Stimulated activated CD4-positive, alpha-beta T cell treated with anti-CD3 and anti-CD28 coated beads, Interleukin-2, amount 100 ng/mL, for 24 hours (primary cell): Measurements from ENCODE around the gene SSTR4.
A peak's percentile ranks its signal among the peaks of the same experiment; 100 is the strongest.

Experiments
- DNase-seq, 2 donors: peaks; one replicate each; pipeline ENCODE4 v3.0.0-alpha.2; 2020

SSTR4 gene

GRCh38 chr20:23068283-23068682 is 33.2 kb downstream of the SSTR4 start:
- DNase-seq: no peak

GRCh38 chr20:23069108-23069507 is 34.0 kb downstream of the SSTR4 start:
- no peak for DNase-seq

- no peak for DNase-seq
Measured at GRCh38 chr20:23071398-23071797, 36.3 kb downstream of the SSTR4 start.

GRCh38 chr20:23071996-23072395 is 36.9 kb downstream of the SSTR4 start:
- DNase-seq: no peak

DNA sequence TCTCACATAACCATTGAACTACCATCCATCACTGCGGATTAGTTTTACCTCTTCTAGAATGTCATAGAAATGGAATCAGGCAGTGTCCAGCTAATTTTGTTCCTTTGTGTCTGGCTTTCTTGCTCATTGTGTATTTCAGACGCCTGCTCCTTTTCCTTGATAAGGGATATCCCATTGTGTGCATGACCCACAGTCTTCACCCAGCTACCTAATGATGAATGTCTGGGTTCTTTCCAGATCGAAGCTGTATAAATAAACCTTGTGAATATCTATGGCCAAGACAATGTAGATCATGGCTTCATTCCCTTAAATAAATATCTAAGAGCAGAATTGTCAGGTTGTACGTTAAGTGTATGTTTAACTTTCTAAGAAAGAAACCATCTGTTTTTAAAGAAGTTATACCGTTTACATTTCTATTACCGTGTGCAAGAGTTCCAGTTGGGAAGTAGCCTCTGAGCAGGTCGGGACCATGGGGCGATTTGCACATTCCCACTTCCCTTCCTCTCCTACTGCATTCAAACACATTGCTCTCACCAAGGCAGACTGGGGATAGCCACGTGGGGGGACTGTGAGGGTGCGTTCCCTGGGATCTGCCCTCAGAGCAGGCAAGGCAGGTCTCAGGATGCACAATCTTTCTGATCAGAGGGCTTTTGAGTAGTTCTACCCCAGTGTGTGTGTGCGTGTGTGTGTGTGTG is 37.9 kb downstream of the SSTR4 start:
- no peak for DNase-seq

- no peak for DNase-seq
Measured at GRCh38 chr20:23074052-23074451, 38.9 kb downstream of the SSTR4 start.

GRCh38 chr20:23077277-23077676 is 42.2 kb downstream of the SSTR4 start:
- DNase-seq: no peak

DNA sequence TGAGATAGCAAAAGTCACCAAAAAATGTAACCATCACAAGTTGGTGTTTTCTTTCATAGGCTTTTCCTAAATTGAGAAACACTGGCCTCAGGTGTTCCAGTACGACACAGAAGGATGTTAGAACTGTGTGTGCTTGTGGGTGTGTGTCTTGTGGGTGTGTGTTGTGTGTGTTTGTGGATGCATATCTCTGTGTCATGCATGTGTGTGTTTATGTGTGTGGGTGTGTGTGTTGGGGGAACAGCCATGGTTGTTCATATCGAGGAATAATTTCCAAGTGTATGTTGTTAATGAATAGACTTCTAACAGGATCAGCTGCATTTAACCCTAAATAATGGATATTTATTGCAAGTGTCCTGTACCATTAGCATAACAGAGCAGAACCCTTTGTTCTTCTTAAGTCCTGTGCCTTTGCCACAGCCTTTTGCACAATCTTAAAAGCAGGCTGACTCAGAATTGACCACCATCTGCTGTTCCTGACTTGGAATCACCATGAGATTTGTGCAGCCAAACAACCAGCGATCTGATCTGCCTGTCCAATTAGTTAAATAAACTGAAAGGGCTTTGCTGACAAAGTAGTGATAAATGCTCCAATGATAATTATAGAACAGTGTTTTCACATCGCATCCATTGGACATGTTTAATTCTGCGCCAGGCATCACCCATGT is 43.4 kb downstream of the SSTR4 start:
- no peak for DNase-seq

DNA sequence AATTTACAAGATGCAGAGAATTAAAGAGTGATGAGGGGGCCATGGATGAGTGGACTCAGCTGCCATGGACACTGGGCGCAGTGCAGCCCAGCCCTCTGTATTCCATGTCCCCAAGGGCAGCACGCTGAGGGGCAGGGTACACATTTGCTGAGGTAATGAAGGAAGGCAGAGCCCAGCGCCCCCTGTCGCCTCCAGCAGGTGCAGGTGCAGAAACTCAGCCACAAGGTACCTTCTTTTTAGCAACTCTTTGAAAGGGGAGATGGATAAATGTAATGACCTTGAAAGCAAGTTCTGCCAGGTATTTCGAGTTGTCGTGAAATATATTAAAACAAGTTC is 43.9 kb downstream of the SSTR4 start:
- no peak for DNase-seq

- no peak for DNase-seq
Measured at GRCh38 chr20:23079926-23080325, 44.8 kb downstream of the SSTR4 start.

GRCh38 chr20:23080521-23080920 is 45.4 kb downstream of the SSTR4 start:
- no peak for DNase-seq

GRCh38 chr20:23081263-23081819 is 46.2 kb downstream of the SSTR4 start:
- no peak for DNase-seq

DNA sequence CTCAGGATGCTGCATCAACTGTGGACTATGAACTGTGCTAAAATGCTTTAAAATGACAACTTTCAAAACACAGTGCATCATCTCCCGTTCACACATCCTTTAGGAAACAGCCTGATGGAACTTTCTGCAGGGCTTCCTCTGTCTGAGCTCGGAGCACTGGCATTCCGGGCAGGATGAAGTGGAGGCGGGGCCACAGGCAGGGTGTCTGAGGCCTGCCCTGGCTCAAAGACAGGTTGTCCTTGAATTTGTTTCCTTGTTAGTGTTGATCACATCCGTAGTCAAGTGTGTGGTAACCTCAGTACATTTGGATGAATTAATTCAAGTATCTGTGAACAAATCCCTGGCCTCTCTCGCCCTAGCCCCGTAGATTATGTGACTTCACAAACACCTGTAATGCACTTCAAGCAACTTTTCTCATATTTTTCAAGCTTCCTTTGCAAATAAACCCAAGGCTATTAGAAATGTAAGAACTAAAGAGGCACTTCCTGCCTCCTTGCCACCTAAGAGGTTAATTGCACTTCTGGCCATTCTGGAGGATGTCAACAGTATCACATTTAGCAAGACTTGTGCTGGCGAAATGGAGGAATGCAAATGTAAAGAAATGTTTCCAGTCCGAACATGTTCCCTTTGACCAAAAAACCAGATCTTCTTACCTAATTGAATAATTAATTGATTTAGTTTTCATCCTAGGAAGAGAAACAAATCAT is 47.9 kb downstream of the SSTR4 start:
- no peak for DNase-seq

DNA sequence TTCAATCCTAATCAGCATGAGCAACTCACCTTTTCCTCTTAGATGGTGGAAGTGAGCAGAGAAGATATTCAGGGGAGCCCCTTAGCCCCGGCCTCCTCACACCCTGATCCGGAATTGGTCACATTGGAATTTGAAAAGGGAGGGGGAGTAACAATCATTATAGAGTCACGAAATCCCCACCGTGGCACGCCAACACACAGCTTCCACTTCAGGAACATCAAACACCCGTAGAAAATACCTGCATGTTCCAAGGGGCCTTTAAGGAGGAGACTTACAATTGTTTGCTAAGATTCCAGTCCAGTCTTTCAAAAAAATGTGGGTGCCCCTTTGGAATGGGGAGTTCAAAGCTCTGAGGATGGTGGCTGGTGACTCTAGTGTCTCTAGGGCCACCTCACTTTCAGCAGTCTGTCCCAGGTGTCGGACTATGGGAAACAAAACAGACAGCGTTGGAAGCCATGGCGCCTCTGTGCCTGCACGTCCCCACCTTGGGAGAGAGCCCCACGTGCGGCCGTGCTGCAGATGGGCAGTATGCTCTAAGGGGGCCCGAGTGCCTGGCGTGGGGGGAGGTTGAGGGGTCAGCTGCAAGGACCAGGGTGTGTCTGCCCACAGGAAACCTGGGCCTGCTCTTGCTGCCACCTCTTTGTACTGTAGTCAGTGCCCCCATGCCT is 48.6 kb downstream of the SSTR4 start:
- no peak for DNase-seq

- no peak for DNase-seq
Measured at GRCh38 chr20:23084282-23084844, 49.3 kb downstream of the SSTR4 start.

- DNase-seq: no peak
Measured at GRCh38 chr20:23084845-23085365, 49.8 kb downstream of the SSTR4 start.

DNA sequence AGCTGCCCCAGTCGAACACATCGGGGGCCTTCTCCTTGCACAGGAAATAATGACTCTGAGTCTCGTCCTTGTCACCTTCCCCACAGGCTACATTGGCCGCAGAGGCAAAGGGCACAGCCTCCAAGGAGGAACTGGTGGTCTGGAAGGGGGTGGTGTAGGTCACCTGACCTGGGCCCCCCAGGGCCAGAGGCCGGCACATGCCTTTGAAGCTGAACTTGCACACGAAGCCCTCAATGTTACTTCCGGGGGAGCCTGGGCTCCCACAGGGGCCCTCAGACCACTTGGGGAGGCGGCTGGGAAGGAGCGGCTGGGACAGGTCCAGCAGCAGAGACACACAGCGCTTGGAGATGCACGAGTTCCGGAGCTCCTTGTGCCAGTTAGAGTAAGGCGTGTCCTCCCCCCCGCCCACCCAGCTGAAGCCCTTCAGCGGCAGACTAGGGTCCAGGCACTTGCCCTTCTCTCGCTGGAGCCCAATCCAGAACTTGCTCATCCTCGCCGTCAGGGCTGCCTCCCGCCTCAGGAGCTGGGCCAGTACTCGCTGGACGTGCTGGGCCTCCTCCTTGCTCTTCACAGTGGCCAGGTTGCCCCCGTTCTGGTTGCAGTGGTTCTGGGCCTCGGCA is 50.4 kb downstream of the SSTR4 start:
- DNase-seq: no peak

GRCh38 chr20:23086056-23086566 is 51.0 kb downstream of the SSTR4 start, which contains the start of gene CD93:
Gene CD93, minus strand, starts transcription at chr20:23086324. Its CDS starts 132 bp downstream, at chr20:23086192.
- peak in 1 of 2 donors; percentile 18 for DNase-seq

DNA sequence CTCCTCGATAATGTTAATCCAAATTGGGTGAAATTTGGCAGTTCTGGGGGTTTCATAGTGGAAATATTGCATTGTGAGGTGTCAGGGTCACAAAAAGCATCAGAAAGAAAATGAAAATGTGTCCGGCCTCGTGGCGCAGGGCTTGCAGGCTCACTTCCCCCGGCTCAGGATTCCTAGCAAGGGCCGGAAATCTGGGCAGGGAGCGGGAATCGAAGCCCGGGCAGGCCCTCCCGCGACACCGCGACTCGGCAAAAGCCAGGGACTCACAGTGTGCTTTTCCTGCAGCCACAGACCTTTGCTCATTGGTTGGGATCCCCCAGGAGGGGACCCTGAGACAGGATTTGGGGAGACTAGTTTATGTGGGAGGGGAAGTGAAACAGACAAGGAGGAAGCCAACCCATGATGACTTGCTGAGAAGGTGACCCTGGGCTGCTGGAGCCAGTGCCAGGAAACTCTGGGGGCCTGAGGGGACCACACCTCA is 51.9 kb downstream of the SSTR4 start:
- DNase-seq: no peak

DNA sequence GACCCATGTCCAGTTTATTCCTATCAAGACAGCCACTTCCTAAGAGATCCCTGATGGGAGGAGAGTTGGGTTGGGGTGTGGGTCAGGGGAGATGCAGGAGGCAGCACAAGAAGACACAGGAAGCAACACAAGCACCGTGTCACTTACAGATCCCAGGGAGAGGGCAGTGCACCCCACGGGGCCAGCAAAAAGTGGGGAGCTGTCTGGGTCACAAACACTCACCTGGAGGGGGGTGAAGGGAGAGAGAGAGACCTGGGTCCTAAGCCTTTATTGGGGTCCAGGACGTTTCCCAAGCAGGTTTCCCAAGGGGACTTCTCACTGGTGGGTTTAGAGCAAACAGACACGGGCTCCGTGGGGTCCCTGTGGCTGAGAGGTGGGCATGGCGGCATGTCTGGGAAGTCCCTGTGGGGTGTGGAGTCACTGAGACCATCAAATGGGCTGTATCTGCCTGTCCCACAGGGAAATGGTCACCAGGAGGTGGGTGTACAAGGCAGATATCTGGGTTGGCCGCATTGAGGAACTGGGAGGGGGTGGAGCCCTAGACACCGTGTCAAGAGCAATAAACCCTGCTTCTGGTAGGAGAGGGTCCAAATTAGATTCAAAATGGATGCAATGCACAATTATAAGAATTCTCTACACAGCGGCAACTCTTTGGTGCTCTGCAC is 52.6 kb downstream of the SSTR4 start:
- DNase-seq: no peak
